Activated CD4-positive, alpha-beta T cell treated with anti-CD3 and anti-CD28 coated beads, Interleukin-2, amount 50 U/mL, for 4 hours (primary cell): ENCODE results near the gene LDLRAD3.
"Not testable (repeated sequence)": the region's sequence is repeated elsewhere in the genome, so short reads cannot be mapped to it uniquely, and the experiment has no call there.

Experiments used
- DNase-seq, 2 experiments: peaks; one replicate each; pipeline ENCODE4 v3.0.0-alpha.2; 2020

The LDLRAD3 gene, protein sequence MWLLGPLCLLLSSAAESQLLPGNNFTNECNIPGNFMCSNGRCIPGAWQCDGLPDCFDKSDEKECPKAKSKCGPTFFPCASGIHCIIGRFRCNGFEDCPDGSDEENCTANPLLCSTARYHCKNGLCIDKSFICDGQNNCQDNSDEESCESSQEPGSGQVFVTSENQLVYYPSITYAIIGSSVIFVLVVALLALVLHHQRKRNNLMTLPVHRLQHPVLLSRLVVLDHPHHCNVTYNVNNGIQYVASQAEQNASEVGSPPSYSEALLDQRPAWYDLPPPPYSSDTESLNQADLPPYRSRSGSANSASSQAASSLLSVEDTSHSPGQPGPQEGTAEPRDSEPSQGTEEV

DNA sequence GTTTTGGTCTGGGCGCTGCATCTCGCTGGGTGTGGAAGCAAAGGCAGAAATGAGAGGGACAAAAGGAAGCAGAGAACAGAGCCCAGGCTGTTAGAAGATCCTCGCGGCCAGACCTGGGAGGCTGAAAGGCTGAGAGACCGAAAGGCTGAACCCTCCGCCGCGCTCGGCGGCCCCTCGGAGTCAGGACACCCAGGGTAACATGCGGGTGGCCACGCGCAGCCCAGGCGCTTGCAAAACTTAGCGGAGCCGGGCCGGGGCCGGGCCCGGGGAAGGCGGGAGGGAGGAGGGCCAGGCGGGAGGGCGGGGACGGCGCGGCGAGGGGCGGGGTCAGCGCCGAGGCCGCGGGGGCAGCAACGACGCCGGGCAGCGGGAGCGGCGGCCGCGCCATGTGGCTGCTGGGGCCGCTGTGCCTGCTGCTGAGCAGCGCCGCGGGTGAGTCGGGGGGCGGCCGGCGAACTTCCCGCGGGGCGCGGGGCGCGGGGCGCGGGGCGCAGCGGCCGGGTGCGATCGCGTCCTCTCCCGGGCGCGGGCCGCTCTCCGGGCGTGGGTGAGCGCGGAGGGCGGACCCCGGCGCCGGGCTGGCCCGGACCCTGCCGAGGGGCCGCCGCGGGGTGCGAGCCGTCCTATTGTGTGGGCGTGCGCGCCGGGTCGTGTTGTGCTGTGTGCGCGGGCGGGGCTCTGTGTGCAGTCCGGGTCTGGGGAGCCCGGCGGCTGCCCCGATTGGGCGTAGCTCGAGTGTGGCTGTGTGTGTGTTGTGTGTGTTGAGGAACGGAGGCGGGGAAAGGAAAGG, at the start of gene LDLRAD3:
Gene LDLRAD3 (plus strand): TSS at position 350 of the 790 bp plus-strand sequence. CDS start 37 bp downstream, at position 387.
- peak; percentile 2 to 7 for DNase-seq

GRCh38 chr11:35897019-35897418, 46.8 kb upstream of the LDLRAD3 start:
- no peak for DNase-seq

GRCh38 chr11:35902961-35903360, 40.9 kb upstream of the LDLRAD3 start:
- no peak for DNase-seq

- DNase-seq = no peak
These were observed 38.1 kb upstream of the LDLRAD3 start for GRCh38 chr11:35905646-35906276.

DNA sequence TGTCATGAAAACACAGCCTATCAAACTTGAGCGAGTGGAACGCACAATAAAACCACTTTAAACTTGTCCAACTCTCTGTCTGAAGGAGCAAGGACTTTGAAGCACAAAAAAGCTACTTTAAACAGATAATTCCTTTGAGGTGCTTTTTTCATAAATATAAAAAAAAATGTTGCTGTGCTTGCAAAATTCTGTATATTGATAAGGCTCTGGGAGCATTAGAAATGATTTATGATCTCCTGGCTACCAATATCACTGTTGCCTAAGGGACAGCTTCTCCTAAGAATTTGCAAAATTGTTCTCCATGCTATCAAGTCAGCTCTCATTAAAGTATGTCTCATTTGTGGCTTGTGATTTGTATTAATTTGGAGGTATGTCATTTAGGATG, 37.6 kb upstream of the LDLRAD3 start:
- no peak for DNase-seq

DNA sequence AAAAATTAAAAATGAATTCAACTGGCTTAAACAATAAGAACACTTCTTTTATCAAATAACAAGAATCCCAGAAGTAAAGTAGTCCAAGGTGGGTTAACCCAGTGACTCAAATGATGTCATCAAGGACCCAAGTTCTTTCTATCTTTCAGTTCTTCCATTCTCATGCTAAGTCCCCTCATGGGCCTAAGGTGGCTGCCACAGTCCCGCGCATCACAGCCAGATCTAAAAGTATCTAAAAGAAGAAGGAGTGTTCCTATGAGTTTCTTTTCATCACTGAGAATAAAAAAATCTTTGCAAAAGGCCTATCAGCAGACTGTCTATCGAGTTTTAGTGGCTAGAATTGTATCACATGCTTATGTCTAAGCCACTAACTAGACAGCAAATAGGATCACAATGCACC, 37.2 kb upstream of the LDLRAD3 start:
- DNase-seq = no peak

- no peak for DNase-seq
These were observed 36.0 kb upstream of the LDLRAD3 start for GRCh38 chr11:35907648-35908431.

DNA sequence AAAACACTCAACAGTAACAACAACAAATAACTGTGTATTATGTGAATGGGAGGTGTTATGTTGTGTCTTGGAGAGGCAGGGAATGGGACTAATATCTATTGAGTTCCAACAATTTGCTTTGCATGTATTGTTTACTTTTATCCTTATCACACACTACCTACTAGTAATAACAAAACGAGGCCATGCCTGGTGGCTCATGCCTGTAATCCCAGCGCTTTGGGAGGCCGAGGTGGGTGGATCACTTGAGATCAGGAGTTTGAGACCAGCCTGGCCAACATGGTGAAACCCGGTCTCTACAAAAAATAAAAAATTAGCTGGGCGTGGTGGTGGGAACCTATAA, 35.5 kb upstream of the LDLRAD3 start:
- not testable (repeated sequence) for DNase-seq

GRCh38 chr11:35909511-35910265, 34.2 kb upstream of the LDLRAD3 start:
- no peak for DNase-seq

- DNase-seq = no peak
These were observed 32.8 kb upstream of the LDLRAD3 start for GRCh38 chr11:35911013-35911412.

DNA sequence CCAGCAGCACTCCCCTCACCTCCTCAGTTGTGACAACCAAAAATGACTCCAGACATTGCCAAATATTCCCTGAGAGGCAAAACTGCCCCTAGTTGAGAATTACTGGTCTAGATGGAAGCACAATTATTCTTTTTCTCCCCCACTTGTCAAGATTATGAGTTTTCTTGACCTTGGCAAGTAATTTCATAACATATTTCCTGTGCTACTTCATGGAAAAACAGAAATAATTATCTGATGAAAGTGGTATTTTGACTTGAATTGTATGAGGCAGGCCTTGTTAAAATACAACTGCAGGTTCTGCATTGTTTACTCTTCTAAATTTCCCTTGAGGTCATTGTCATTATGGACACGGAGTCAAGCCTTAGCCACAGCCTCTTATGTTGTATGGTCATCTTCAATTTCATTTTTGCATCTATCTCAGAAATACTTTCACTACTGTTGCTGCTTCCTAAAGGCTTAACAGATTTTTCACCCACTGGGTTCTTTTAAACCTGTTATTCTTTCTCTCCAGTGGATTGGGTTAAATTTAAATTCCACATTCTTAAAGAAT, 32.2 kb upstream of the LDLRAD3 start:
- no peak for DNase-seq

GRCh38 chr11:35912436-35912835, 31.4 kb upstream of the LDLRAD3 start:
- not testable (repeated sequence) for DNase-seq

GRCh38 chr11:35912883-35913624, 30.8 kb upstream of the LDLRAD3 start:
- no peak for DNase-seq

- no peak for DNase-seq
These were observed 29.0 kb upstream of the LDLRAD3 start for GRCh38 chr11:35914816-35915215.

GRCh38 chr11:35916270-35916669, 27.6 kb upstream of the LDLRAD3 start:
- DNase-seq = no peak

- no peak for DNase-seq
These were observed 26.2 kb upstream of the LDLRAD3 start for GRCh38 chr11:35917676-35918075.

DNA sequence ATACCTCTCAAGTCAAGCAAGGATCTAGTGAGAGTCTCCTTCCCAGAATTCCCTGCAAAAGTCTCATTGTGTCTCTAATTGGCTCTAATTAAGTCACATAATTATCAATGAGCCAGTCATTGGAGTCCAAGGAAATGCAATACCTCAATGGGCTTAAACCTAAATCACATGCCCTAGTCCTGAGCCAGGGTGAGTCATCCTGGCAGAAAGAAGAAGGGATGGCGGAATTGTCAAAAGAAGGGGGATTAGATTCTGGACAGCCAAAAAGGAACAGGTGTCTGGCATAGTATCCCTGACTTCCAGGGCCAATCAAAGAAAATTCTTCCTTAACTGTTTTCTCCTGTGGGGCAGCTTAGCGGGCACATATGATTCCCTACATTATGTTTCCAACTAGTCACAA, 25.1 kb upstream of the LDLRAD3 start:
- no peak for DNase-seq

DNA sequence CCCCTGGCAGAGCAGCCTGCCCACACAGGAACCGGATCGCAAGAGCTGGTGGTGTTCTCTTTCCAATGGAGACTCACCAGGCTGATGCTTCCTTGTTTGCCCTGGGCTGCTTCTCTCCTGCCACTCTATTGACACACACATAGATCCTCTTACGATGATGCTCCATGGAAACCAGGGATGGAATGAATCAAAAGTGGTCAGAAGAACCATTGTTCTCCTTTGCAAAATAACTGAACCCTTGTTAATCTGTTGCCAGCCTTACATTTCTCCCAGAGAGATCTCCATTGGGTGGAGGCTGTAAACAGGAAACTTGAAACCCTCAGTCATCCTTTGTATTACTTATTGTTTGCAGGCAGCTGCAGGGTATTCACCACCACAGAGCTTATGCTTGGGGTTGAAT, 24.6 kb upstream of the LDLRAD3 start:
- DNase-seq = no peak

- no peak for DNase-seq
These were observed 20.4 kb upstream of the LDLRAD3 start for GRCh38 chr11:35923452-35923851.

- no peak for DNase-seq
These were observed 19.1 kb upstream of the LDLRAD3 start for GRCh38 chr11:35924811-35925210.

DNA sequence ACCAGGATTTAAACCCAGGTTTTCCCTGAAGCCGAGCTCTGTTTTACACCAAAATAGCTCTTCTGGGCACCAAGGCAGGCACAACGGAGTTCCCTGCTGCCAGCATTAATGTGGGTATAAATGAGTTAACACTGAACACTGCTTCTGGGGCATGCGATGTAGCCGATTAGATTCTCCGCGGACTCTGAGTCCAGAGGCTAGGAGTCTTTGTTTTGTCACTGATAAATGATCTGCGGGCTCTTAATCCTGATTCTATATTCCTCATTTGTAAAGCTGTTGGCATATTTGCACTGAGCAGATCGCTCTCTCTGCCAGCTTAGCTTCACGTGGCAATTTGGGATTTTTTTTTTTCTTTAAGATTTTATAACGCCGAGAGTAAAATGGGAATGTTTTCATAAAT, 16.8 kb upstream of the LDLRAD3 start:
- DNase-seq = no peak
